GM12878 (cell line): ENCODE results near the gene CPHXL. TPM values are rescaled to one million over a fixed set of nuclear protein-coding genes. Genes with fewer than 3 reads are reported as not detected.

Experiments
- ATAC-seq: fragments of 200-7000 bp; cut with Tn5 transposase; 3 replicates; pipeline ENCODE4 v1.9.1; 2020; ENCODE audit warnings: mild to moderate bottlenecking, moderate library complexity
- BruUV-seq: library from RNA; stranded (reverse); fragments of 400-500 nt; replicated peaks from 2 replicates; lab custom pipeline; 2021; lab: Mats Ljungman, UMichigan
- CTCF ChIA-PET: fragments of 300-600 bp; sonication (Branson Sonifier 250); formaldehyde crosslinking; extraction: SDS; loops from one replicate; lab custom pipeline; 2021; ENCODE audit warnings: inconsistent platforms; lab: Yijun Ruan, JAX
- POLR2A ChIA-PET: fragments of 350-600 bp; formaldehyde crosslinking; extraction: SDS; loops from one replicate; lab custom pipeline; 2021; ENCODE audit warnings: inconsistent platforms; lab: Charles Lee
- RAD21 ChIA-PET: fragments of 300-600 bp; sonication (Branson Sonifier 250); formaldehyde crosslinking; loops from one replicate; lab custom pipeline; 2023; ENCODE audit warnings: antibody characterized with exemption; ENCODE audit not compliant: unreplicated experiment; lab: Charles Lee
- SMC1A ChIA-PET: fragments of 300-600 bp; sonication (Branson Sonifier 250); formaldehyde crosslinking; loops from one replicate; lab custom pipeline; 2023; ENCODE audit not compliant: unreplicated experiment, uncharacterized antibody; lab: Charles Lee
- DNase-seq: peaks from one replicate; pipeline ENCODE4 v3.0.0-alpha.2; 2011; ENCODE audit warnings: low read depth, low spot score
- FAIRE-seq: peaks from 3 replicates; lab custom pipeline; 2011; peaks lifted over from hg19 to GRCh38; lab: Jason Lieb, UNC
- H2AFZ ChIP-seq: 2 replicates; pipeline ENCODE4 v1.6.0; 2011; ENCODE audit warnings: low read depth, low read length, control low read depth; ENCODE audit not compliant: control insufficient read depth
- H3K27ac ChIP-seq: 2 replicates; pipeline ENCODE4 v1.5.1; 2011; ENCODE audit warnings: control low read depth; ENCODE audit not compliant: control insufficient read depth, insufficient read depth
- H3K27me3 ChIP-seq, 2 experiments: replicated peaks in 1 of 2; 2 replicates each; pipeline versions ENCODE4 v1.6.0 to v1.6.1; 2011; ENCODE audit warnings: low read length in 1 of 2; ENCODE audit not compliant: control insufficient read depth in 2 of 2, insufficient read depth in 2 of 2
- H3K36me3 ChIP-seq, 2 experiments: 2 replicates each; pipeline ENCODE4 v1.5.1; 2011; ENCODE audit warnings: low read length in 1 of 2; ENCODE audit not compliant: control insufficient read depth in 2 of 2, insufficient read depth in 2 of 2
- H3K4me1 ChIP-seq: 2 replicates; pipeline ENCODE4 v1.6.1; 2011; ENCODE audit warnings: mild to moderate bottlenecking, low read length, moderate library complexity, mixed read lengths; ENCODE audit not compliant: control insufficient read depth, insufficient read depth
- H3K4me2 ChIP-seq: 2 replicates; pipeline ENCODE4 v1.6.0; 2011; ENCODE audit warnings: control low read depth; ENCODE audit not compliant: control insufficient read depth, insufficient read depth
- H3K4me3 ChIP-seq: fragments of 200-600 bp; sonication (generic); 2 replicates; pipeline ENCODE4 v1.5.1; 2016
- H3K79me2 ChIP-seq: 2 replicates; pipeline ENCODE4 v1.6.0; 2011; ENCODE audit warnings: low read length; ENCODE audit not compliant: control insufficient read depth, insufficient read depth
- H3K9ac ChIP-seq: 2 replicates; pipeline ENCODE4 v1.8.0; 2011; ENCODE audit warnings: low read length, control low read depth, mixed read lengths; ENCODE audit not compliant: control insufficient read depth, insufficient read depth
- H3K9me3 ChIP-seq: replicated peaks from 3 replicates; pipeline ENCODE4 v1.5.1; 2011; ENCODE audit warnings: mild to moderate bottlenecking, low read length; ENCODE audit not compliant: control insufficient read depth, insufficient read depth
- H4K20me1 ChIP-seq: 2 replicates; pipeline ENCODE4 v1.6.0; 2011; ENCODE audit not compliant: control insufficient read depth, insufficient read depth
- ATF2 ChIP-seq: IDR thresholded peaks from 2 replicates; pipeline ENCODE4 v1.6.1; 2012; ENCODE audit warnings: low read length, inconsistent platforms
- BRCA1 ChIP-seq: IDR thresholded peaks from 2 replicates; pipeline ENCODE4 v1.6.1; 2011; ENCODE audit warnings: low read depth, low read length, improper control_type of control experiment
- IRF4 ChIP-seq: IDR thresholded peaks from 2 replicates; pipeline ENCODE4 v1.6.1; 2011; ENCODE audit warnings: low read depth, low read length
- MAX ChIP-seq: IDR thresholded peaks from 2 replicates; pipeline ENCODE4 v1.6.1; 2012; ENCODE audit warnings: low read depth, low read length, improper control_type of control experiment
- POLR2A ChIP-seq: IDR thresholded peaks from 2 replicates; pipeline ENCODE4 v1.6.1; 2011; ENCODE audit warnings: low read depth, mild to moderate bottlenecking, low read length
- RAD21 ChIP-seq: IDR thresholded peaks from 2 replicates; pipeline ENCODE4 v1.6.1; 2011; ENCODE audit warnings: mild to moderate bottlenecking, low read depth, low read length, moderate library complexity; ENCODE audit not compliant: insufficient read depth
- WGBS: methylation state at CpG from one replicate; pipeline ENCODE4 v1.1.6; 2016; ENCODE audit warnings: low lambda C conversion rate; ENCODE audit not compliant: insufficient replicate concordance, insufficient coverage; ENCODE audit errors: missing lambda C conversion rate; 5-methylcytosine and 5-hydroxymethylcytosine counted together
- in situ Hi-C: fragments of 300-500 bp; cut with MboI; formaldehyde crosslinking; loops from 9 replicates; pipeline ENCODE4 v1.14.3; 2018; ENCODE audit warnings: mixed read lengths
- intact Hi-C: fragments of 100-400 bp; cut with micrococcal nuclease; formaldehyde crosslinking; loops from one replicate; pipeline ENCODE4 v1.14.2; 2022; ENCODE audit not compliant: unreplicated experiment
- polyA plus RNA-seq, 11 experiments: library from polyadenylated mRNA; depleted of rRNA in 4 of 11; unstranded in 6 of 11; stranded (reverse) in 5 of 11; fragments of >200 nt; fragmentation: Nextera tagmentation in 4 of 11; fragmentation: Illumina TruSeq in 1 of 11; extraction: Ambion mirVana in 4 of 11; extraction: Trizol in 1 of 11; gene quantifications; 1 replicate in 1 of 11; 2 replicates in 10 of 11; pipeline versions ENCODE4 v1.2.1 to v1.2.3, GENCODE V29; 2011 to 2016; ENCODE audit warnings: inconsistent platforms in 2 of 11, missing spikeins in 2 of 11, low read depth in 1 of 11
- total RNA-seq, 4 experiments: library from RNA; depleted of rRNA in 3 of 4; stranded (reverse); fragments of >200 nt in 3 of 4; fragmentation: Illumina TruSeq in 1 of 4; extraction: Trizol in 1 of 4; gene quantifications; 2 replicates each; pipeline versions ENCODE4 v1.2.1 to v1.2.3, GENCODE V29; 2013 to 2021
- TF ChIP-seq, protein P1 (sequence below): fragments of 450-650 bp; IDR thresholded peaks from 2 replicates; pipeline ENCODE4 v1.6.1; 2017; ENCODE audit warnings: low read depth, mild to moderate bottlenecking, moderate library complexity

The CPHXL gene
- total and polyA plus RNA-seq, 10 of the 15 experiments (the other 5 are each of a cell fraction or from before 2014, with no cell fraction given): 0.13 TPM; not detected in 9

DNA sequence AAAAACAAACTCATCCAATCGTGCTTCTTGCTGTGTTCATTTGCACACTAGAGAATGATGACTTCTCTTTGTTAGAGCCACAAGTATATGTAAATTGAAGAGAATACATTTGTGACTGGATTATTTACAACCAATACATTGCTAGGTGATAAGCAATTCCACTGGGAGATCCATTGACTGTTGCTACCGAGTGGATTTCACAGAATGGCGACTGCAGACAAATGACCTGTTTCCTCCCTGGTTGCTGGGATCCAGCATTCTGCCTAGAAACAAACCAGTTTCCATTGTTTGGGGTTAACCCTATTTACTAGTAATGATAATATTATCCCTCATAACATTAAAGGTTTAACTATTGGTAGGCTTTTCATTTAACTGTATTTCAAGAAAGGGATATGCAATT is 36.9 kb upstream of the CPHXL start:
- CTCF ChIA-PET: interaction anchor here (0.8 to 3.5 kb wide), 31 partner anchors 9 to 564 kb away, joined by 3 to 23 read pairs (median 4); partner anchors contain the start of gene ADAT1
- Histone ChIP-seq H3K4me3 (no peak overlapping the region), H3K27me3 (no peaks in the 10 kb centered on the region; a peak in 1 of 4 replicates), H3K27ac (no peak overlapping the region), H3K9ac (no peak overlapping the region), H3K4me2 (no peak overlapping the region), H2AFZ (no peak overlapping the region; the same call in 1 of the 2 replicates), H3K9me3 (no peaks in the 10 kb centered on the region), H4K20me1 (no peaks in the 10 kb centered on the region), H3K79me2 (no peaks in the 10 kb centered on the region), H3K4me1 (peaks cover 5% of the 10 kb centered on the region), H3K36me3 (no peaks in the 10 kb centered on the region)
- no TSS peak for BruUV-seq
- WGBS: 64% methylated on average over 3 of the region's 3 CpGs
- intact Hi-C loops: loop anchor here (5.0 to 10.0 kb wide), 2 partner anchors 206 to 528 kb away; partner anchors contain the start of gene TMEM231
- TF ChIP-seq MAX: no peak
- TF ChIP-seq, protein P1, sequence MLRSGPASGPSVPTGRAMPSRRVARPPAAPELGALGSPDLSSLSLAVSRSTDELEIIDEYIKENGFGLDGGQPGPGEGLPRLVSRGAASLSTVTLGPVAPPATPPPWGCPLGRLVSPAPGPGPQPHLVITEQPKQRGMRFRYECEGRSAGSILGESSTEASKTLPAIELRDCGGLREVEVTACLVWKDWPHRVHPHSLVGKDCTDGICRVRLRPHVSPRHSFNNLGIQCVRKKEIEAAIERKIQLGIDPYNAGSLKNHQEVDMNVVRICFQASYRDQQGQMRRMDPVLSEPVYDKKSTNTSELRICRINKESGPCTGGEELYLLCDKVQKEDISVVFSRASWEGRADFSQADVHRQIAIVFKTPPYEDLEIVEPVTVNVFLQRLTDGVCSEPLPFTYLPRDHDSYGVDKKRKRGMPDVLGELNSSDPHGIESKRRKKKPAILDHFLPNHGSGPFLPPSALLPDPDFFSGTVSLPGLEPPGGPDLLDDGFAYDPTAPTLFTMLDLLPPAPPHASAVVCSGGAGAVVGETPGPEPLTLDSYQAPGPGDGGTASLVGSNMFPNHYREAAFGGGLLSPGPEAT: no peak
- TF ChIP-seq IRF4: no peak
- no peak for TF ChIP-seq ATF2
- TF ChIP-seq BRCA1: no peak
- no peak for TF ChIP-seq RAD21
- no peak for TF ChIP-seq POLR2A
- SMC1A ChIA-PET: interaction anchor here (0.6 to 1.9 kb wide), 12 partner anchors 11 to 564 kb away, joined by 3 to 20 read pairs (median 5); partner anchors contain the start of gene KARS1
- no peak for FAIRE-seq
- ATAC-seq: no peak
- RAD21 ChIA-PET: interaction anchor here (0.9 to 2.0 kb wide), 9 partner anchors 113 to 564 kb away, joined by 3 to 17 read pairs (median 5); partner anchors contain the start of genes ADAT1, KARS1 and TERF2IP
- POLR2A ChIA-PET: no interaction called here
- no peak for DNase-seq
- in situ Hi-C loops: loop anchor here (5.0 to 10.0 kb wide), 3 partner anchors 116 to 548 kb away; partner anchors contain the start of genes CTRB1, KARS1 and TERF2IP
